COLO668 (cell line): Measurements from ENCODE around the gene LTBP2.
A peak's percentile ranks its signal among the peaks of the same experiment; 100 is the strongest.

Experiments used
- DNase-seq: peaks from one replicate; lab custom pipeline; 2025; ENCODE audit not compliant: unreplicated experiment; lab: John Stamatoyannopoulos, UW

The LTBP2 gene

DNA sequence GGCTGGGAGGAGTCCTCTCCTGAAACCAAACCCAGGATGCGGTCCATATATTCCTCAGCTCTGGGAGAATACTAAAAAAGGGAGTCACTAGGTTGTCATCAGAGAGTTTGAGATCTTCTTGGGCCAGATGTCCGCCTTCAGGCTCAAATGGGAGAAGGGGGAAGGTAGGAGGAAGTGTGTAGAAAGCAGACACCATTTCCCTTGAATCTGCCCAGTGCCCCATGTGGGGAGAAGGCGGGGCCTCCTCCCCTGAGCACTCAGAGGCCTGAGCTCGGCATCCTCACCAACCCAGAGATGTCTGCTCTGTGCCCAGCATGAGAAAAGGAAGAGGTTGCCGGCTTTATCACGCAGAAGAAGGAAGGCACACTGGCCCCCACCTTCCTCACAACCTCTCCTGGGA, 37.3 kb downstream of the LTBP2 start:
- no peak for DNase-seq

- DNase-seq = no peak
Observed at GRCh38 chr14:74574090-74574433, 38.0 kb downstream of the LTBP2 start.

GRCh38 chr14:74573421-74574089, 38.5 kb downstream of the LTBP2 start:
- peak; percentile 27 for DNase-seq

GRCh38 chr14:74572726-74573301, 39.2 kb downstream of the LTBP2 start:
- no peak for DNase-seq

DNA sequence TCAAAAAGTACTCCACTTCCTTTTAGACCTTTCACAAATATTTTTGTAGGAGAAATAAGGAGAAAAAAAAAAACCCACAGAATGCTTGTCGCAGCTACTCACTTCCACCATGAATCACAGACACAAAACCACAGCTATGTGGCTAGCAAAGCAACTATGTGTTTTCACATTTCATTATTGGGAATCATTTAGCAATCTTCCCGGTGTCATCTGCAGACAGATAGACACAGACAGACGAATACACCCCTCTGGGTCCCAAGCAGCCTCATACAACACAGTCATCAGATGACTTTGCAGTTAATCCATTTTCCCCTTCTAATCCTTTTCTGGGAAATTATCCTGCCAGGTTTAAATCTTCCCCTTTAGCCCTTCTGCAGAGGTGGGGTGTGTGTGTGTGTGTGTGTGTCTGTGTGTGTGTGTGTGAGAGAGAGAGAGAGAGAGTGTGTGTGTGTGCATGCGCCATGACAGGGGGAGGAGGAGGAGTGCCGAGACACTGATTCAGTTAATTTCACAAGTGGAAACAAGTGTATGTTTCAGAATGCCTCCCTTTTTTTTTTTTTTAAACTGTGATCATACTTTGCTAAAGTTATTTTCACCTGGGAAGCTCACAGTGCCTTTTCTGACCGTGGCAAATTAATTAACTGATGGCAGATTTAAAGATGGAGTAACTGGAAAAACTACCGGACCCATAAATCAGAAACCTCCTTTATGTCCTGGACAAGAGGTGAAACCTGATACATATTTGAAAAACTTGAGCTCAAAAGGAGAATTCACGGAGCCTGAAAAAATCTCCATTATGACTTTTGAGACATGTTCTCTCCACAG, 39.9 kb downstream of the LTBP2 start:
- DNase-seq = no peak

DNA sequence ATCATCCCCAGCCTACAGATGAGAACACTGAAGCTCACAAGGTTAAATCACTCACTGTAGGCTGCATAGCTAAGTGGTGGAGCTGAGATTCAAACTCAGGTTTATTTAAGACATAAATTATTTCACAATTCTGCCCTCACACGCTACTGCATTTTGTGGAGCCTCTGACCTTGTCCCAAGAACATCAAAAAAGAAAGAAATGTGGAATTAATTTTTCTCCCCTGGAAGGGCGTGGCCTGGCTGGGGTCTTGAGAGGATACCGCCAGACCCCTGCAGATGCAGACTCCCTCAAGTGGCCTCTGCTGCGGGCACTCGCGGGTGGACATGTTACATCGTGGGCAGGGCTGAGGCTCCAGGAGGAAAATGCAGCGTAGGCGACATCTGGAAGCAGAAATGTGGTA, 40.6 kb downstream of the LTBP2 start:
- DNase-seq = no peak

- DNase-seq = no peak
Observed at GRCh38 chr14:74570696-74571095, 41.3 kb downstream of the LTBP2 start.

DNA sequence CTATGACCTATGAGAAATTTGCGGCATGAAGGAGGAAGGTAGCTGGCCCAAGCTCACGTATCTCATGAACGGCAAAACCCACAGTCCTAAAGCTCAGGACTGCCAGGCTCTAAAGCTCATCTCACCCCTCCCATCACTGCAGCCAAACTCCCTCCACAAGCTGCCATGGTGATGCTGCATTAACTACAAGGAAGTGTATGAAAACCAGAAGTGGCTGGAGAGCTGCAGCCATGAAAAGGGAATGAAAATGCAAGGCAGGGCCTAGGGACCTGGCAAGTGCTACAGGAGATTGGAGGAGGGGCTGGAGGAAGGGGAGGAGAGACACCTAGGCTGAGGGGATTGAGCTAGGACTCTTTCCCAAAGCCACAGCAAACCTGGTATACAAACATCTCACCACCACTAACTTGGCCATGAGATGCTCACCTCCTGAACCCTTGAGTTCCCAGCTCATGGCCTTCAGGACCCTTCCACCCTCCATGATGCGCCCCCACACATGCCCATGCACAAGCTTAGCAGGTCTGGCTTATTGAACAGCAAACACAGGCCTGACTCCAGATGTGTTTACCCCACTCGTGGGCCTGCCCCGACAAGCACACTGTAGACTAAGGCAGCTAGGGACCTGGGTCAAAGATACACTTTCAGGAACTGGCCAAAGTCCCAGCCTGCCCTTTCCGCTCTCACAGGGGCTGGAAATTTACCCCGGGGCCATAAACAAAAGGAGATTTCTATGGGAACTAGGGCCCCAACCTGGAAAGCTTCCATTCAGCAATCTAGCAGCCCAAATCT, 42.0 kb downstream of the LTBP2 start:
- DNase-seq = peak; percentile 56

GRCh38 chr14:74569387-74569786, 42.6 kb downstream of the LTBP2 start:
- no peak for DNase-seq

GRCh38 chr14:74568911-74569310, 43.1 kb downstream of the LTBP2 start:
- no peak for DNase-seq

DNA sequence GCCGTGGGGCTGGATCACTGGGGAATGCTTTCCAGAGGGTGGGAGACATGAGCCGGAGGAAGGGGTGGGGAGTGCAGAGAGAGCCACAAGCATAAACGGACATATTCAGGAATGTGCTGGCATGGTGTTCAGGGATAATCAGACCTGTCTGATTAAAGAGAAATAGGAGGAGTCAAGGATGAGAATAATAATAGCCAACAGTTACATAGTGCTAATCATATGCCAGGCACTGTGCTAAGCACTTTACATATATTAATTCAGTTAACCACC, 43.7 kb downstream of the LTBP2 start:
- DNase-seq = no peak

DNA sequence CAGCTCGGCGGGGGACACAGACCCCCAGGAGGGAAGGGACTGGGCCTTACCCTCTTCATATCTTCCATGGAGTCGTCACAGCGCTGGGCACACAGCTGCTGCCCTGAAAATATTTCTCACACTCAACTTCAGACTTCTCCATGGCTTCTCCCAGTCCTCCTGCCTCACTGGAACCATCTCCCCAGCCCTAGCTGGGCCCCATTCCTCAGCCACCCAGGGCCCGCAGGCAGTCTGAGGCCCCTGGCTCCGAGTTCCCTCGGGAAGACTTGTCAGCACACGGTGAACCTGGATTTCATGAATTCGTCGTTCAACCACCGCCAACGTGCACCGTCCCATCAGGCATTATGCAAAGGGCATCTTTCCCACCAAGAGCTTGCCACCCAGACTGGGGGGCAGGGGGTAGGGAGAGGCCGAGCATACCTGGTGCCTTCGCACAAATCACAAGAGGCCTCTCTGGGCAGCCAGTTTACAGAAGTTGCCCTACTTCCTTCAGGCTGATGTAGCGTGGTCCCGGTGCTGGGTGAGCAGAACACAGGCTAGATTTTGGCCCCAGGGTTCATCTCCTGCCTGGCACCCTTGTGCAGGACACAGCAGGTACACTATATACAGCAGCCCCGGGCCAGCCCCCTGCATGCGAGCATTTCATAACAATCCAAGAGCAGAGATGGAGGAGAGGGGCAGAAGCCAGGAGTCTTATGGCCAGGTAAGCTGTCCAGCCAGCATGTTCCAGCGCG, 44.2 kb downstream of the LTBP2 start:
- DNase-seq = no peak

- no peak for DNase-seq
Observed at GRCh38 chr14:74567219-74567618, 44.8 kb downstream of the LTBP2 start.

GRCh38 chr14:74566174-74567141, 45.6 kb downstream of the LTBP2 start:
- no peak for DNase-seq

DNA sequence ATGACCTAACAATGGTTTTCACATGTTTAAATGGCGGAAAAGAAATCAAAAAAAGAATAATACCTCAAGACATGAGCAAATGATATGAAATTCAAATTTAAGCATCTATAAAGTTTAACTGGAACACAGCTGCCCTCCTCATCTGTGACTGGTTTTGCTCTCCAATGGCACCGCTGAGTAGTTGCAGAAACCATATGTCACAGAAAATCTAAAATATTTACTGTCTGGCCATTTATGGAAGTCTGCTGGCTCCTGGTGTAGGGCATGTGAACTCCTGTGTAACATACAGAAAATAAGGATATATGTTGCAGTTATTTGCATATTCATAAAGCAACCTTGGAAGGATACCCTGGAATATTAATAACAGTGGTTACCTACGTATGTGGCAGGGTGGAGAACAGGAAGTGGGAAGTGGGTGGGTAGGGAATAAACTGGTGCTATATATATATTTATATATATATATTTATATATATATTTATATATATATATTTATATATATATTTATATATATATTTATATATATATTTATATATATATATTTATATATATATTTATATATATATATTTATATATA, 48.4 kb downstream of the LTBP2 start:
- DNase-seq = no peak

DNA sequence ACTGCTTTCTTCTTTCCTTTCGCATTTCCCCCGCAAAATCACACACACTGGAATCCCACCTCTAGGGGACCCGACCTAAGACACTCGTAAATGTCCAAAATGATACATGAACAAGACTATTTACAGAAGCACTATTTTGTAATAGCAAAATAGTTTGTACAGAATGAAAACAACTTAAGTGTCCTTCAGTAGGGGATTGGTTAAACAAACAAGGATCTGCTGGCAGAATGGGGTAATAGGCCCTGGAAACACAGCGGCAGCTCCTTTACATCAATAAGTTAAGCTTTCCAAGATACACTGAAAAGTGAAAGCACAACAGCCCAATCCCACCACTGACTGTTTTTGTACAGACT, 48.8 kb downstream of the LTBP2 start:
- no peak for DNase-seq

DNA sequence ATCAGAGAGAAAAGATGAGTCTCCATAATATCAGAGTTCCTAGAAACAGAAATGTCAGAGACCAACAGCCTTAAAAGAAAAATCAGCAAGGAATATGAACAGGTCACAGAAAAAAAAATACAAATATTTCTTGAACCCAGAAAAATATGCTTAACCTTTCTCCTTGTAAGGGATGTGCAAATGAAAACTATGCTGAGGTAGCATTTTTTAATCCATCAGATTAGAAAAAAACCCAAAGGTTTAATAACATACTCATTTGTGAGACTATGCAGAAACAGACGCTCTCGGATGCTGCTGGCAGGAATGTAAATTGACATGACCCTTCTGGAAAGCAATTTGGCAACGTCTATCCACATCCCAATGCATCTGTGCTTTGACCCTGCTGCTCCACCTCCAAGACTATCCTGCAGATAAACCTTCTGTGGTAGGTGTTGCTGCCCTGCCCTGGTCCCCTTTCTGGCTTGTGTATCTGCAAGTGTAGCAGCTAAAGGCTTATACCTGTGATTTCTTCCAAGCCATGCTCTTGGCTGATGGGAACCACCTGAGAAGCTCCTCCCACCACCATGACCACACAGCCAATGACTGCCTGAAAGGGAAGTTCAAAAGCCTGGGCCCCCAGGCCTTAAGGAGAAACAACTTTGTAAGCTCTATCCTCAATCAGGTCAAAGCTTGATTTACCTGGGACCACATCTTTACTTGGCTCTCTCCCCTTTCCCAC, 49.4 kb downstream of the LTBP2 start:
- DNase-seq = no peak

DNA sequence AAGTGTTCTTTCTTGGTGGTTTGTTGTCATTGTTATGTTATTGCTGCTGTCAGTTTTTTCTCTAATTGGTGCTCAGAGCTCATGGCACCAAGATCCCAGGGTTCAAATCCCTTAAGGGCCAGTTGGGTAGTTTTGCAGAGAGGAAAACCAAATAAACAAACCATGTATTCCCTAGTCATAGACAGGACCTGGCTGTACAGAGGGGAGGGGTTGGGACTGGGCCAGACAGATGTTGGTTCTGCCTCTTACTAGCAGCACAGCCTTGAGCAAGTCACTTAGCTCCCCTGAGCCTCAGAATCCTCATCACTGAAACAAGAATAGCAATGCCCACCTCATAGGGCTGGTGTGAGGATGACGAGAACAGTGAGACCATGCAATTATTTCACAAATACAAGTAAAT, 53.4 kb downstream of the LTBP2 start:
- no peak for DNase-seq

DNA sequence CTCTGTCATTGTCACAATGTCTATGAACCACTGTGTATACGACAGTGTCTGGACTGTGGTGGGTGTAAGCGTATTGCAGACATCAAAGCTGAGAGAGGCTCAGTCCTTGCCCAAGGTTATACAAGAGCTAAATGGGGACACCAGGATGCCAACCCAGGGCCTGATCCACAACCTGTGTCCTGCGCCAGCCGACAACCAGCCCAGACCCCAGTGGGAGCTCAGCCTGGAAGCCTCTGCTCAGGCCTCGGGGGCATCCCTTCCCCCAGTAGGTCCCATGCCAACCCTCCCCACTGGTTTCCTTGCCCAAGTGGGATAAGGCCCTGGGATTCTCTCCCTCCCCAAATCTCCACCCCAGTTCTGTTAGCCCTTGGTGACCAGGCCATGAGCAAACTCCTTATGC, 54.3 kb downstream of the LTBP2 start:
- no peak for DNase-seq
